ENCODE measurements around the gene PDZK1IP1. TPM values are rescaled to one million over a fixed set of nuclear protein-coding genes. Genes with fewer than 3 reads are reported as not detected.

Gene PDZK1IP1
- total and polyA plus RNA-seq, 4 donors: 0.75 to 2.2 (median 0.98) TPM

DNA sequence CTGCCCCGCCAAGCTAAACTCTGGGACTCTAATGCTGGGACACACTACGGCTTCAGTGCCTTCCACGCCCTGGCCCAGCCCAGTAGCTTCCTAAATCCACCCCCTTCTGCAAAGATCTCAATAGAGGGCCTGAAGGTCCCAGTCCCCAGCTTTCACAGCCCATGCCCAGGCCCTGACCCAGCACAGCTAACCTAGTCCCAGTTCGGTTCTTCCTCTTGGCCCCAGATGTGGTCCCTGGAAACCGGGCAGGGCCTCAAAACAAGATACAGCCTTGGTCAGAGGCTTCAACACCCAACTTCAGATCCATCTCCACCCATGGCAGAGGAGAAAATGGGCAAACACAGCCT is 646 bp upstream of the PDZK1IP1 start:
- 70% methylated on average over 5 of the region's 5 CpGs for WGBS
- H3K27ac ChIP-seq (ENCODE audit: low read depth in 1 of 2, low read length in 2 of 2): no peak overlapping the region
- H3K9me3 ChIP-seq (ENCODE audit: control insufficient read depth in 4 of 4, low read length in 3 of 4): no peaks in the 10 kb centered on the region
- H3K4me1 ChIP-seq (ENCODE audit: control insufficient read depth in 4 of 4, insufficient read depth in 4 of 4, low read length in 3 of 4): peaks cover 0 to 6% (median 3%) of the 10 kb centered on the region in 4 donors
- no peaks in the 10 kb centered on the region for H3K27me3 ChIP-seq (ENCODE audit: control insufficient read depth in 4 of 4, insufficient read depth in 4 of 4, low read length in 3 of 4)
- H3K36me3 ChIP-seq (ENCODE audit: control insufficient read depth in 4 of 4, insufficient read depth in 3 of 4, low read depth in 1 of 4, low read length in 3 of 4): no peaks in the 10 kb centered on the region
- TF ChIP-seq SP1 (IDR thresholded peaks at IDR 0.05): no peak
- TF ChIP-seq GABPA (IDR thresholded peaks at IDR 0.05 in 1 of 2, conservative IDR thresholded peaks at IDR 0.05 in 1 of 2): no peak
- TF ChIP-seq, protein P1, sequence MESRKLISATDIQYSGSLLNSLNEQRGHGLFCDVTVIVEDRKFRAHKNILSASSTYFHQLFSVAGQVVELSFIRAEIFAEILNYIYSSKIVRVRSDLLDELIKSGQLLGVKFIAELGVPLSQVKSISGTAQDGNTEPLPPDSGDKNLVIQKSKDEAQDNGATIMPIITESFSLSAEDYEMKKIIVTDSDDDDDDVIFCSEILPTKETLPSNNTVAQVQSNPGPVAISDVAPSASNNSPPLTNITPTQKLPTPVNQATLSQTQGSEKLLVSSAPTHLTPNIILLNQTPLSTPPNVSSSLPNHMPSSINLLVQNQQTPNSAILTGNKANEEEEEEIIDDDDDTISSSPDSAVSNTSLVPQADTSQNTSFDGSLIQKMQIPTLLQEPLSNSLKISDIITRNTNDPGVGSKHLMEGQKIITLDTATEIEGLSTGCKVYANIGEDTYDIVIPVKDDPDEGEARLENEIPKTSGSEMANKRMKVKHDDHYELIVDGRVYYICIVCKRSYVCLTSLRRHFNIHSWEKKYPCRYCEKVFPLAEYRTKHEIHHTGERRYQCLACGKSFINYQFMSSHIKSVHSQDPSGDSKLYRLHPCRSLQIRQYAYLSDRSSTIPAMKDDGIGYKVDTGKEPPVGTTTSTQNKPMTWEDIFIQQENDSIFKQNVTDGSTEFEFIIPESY (IDR thresholded peaks at IDR 0.05): no peak
- TF ChIP-seq, protein P2, sequence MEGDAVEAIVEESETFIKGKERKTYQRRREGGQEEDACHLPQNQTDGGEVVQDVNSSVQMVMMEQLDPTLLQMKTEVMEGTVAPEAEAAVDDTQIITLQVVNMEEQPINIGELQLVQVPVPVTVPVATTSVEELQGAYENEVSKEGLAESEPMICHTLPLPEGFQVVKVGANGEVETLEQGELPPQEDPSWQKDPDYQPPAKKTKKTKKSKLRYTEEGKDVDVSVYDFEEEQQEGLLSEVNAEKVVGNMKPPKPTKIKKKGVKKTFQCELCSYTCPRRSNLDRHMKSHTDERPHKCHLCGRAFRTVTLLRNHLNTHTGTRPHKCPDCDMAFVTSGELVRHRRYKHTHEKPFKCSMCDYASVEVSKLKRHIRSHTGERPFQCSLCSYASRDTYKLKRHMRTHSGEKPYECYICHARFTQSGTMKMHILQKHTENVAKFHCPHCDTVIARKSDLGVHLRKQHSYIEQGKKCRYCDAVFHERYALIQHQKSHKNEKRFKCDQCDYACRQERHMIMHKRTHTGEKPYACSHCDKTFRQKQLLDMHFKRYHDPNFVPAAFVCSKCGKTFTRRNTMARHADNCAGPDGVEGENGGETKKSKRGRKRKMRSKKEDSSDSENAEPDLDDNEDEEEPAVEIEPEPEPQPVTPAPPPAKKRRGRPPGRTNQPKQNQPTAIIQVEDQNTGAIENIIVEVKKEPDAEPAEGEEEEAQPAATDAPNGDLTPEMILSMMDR (IDR thresholded peaks at IDR 0.05; ENCODE audit: low read depth, low read length, missing input control): no peak
- TF ChIP-seq, protein P3, sequence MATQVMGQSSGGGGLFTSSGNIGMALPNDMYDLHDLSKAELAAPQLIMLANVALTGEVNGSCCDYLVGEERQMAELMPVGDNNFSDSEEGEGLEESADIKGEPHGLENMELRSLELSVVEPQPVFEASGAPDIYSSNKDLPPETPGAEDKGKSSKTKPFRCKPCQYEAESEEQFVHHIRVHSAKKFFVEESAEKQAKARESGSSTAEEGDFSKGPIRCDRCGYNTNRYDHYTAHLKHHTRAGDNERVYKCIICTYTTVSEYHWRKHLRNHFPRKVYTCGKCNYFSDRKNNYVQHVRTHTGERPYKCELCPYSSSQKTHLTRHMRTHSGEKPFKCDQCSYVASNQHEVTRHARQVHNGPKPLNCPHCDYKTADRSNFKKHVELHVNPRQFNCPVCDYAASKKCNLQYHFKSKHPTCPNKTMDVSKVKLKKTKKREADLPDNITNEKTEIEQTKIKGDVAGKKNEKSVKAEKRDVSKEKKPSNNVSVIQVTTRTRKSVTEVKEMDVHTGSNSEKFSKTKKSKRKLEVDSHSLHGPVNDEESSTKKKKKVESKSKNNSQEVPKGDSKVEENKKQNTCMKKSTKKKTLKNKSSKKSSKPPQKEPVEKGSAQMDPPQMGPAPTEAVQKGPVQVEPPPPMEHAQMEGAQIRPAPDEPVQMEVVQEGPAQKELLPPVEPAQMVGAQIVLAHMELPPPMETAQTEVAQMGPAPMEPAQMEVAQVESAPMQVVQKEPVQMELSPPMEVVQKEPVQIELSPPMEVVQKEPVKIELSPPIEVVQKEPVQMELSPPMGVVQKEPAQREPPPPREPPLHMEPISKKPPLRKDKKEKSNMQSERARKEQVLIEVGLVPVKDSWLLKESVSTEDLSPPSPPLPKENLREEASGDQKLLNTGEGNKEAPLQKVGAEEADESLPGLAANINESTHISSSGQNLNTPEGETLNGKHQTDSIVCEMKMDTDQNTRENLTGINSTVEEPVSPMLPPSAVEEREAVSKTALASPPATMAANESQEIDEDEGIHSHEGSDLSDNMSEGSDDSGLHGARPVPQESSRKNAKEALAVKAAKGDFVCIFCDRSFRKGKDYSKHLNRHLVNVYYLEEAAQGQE (IDR thresholded peaks at IDR 0.05): no peak
- TF ChIP-seq NR2F2 (IDR thresholded peaks at IDR 0.05): no peak
- no peak for TF ChIP-seq FOXA1 (IDR thresholded peaks at IDR 0.05)
- no peak for TF ChIP-seq TAF1 (conservative IDR thresholded peaks at IDR 0.05)
- TF ChIP-seq FOXA2 (IDR thresholded peaks at IDR 0.05): no peak
- TF ChIP-seq RAD21 (IDR thresholded peaks at IDR 0.05): no peak
- no peak overlapping the region for H3K9ac ChIP-seq (ENCODE audit: low read depth in 1 of 2, low read length in 2 of 2)
- H3K4me3 ChIP-seq (ENCODE audit: low read depth in 1 of 3, low read length in 3 of 3): no peak overlapping the region
- peak; percentile 41 for DNase-seq (ENCODE audit: low spot score)

DNA sequence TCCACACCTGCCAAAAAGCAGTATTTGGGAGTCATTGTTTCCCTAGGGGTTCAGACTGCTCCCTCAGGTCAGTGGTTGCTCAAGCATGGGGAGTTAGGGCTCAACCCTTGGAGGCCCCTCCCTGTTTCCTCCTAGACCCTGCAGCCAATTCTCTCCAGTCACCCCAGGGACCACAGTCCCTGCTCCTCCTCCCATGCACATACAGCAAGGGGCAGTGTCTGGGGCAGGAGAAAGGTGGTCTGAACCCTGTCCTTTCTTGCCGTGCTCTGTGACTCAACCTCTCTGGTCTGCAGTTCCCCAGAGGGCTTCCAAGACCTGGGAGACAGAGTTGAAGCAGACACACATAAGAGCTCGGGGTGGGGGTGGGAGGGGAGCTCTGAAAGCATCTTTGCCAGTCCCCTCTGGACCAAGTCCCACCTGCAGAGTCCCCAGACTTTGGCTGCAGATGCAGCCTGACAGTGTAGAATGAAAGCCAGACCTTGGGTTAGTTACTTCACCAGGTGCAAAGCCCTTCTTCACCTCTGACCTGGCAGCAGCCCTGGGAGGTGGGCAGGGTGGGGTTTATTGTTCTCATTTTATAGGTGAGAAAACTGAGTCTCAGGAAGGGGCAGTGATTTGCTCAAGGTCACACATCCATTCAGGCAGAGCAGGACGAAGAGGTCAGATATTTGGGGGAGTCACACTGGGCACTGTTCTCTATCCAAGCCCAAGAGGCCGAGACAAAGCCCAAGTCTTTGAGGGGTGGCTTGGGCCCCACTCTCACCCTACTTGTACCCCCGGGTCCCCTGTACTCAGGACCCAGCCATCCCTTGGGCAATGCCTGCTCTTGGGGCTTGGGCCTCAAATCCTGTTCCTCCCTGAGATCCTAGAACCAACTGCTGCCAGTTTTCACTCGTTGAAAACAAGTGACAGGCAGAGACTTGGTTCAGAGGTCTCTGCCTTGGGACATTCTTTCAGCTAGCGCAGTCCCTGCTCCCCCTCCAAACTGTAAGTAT is 748 bp downstream of the PDZK1IP1 start:
- H3K27me3 ChIP-seq (ENCODE audit: control insufficient read depth in 4 of 4, insufficient read depth in 4 of 4, low read length in 3 of 4): no peaks in the 10 kb centered on the region
- DNase-seq (ENCODE audit: low spot score): peak; percentile 36
- H3K9me3 ChIP-seq (ENCODE audit: control insufficient read depth in 4 of 4, low read length in 3 of 4): no peaks in the 10 kb centered on the region
- no peaks in the 10 kb centered on the region for H3K36me3 ChIP-seq (ENCODE audit: control insufficient read depth in 4 of 4, insufficient read depth in 3 of 4, low read depth in 1 of 4, low read length in 3 of 4)
- no peak overlapping the region for H3K9ac ChIP-seq (ENCODE audit: low read depth in 1 of 2, low read length in 2 of 2)
- TF ChIP-seq HNF4G (IDR thresholded peaks at IDR 0.05): no peak
- no peak for TF ChIP-seq FOXA1 (IDR thresholded peaks at IDR 0.05)
- peaks cover 0 to 6% (median 3%) of the 10 kb centered on the region in 4 donors for H3K4me1 ChIP-seq (ENCODE audit: control insufficient read depth in 4 of 4, insufficient read depth in 4 of 4, low read length in 3 of 4)
- no peak overlapping the region for H3K27ac ChIP-seq (ENCODE audit: low read depth in 1 of 2, low read length in 2 of 2)
- no peak overlapping the region for H3K4me3 ChIP-seq (ENCODE audit: low read depth in 1 of 3, low read length in 3 of 3)
- 80% methylated on average over 7 of the region's 7 CpGs for WGBS
